Stomach smooth muscle (tissue), 2 donors: ENCODE measurements around the gene STIM1.

Source experiments
- H3K27ac ChIP-seq: one replicate; pipeline ENCODE4 v1.7.0; 2013; ENCODE audit warnings: mild to moderate bottlenecking, low read length, inconsistent platforms
- H3K27me3 ChIP-seq, 2 donors: one replicate each; pipeline ENCODE4 v1.7.0; 2013; ENCODE audit warnings: low read length in 2 of 2; ENCODE audit not compliant: insufficient read depth in 2 of 2, control insufficient read depth in 1 of 2
- H3K36me3 ChIP-seq, 2 donors: one replicate each; pipeline ENCODE4 v1.7.0; 2013; ENCODE audit warnings: low read length in 2 of 2; ENCODE audit not compliant: control insufficient read depth in 2 of 2, insufficient read depth in 2 of 2
- H3K4me1 ChIP-seq: one replicate; pipeline ENCODE4 v1.7.0; 2013; ENCODE audit warnings: low read length; ENCODE audit not compliant: control insufficient read depth, insufficient read depth
- H3K4me3 ChIP-seq, 2 donors: one replicate each; pipeline ENCODE4 v1.7.0; 2013; ENCODE audit warnings: low read length in 2 of 2
- H3K9ac ChIP-seq, 2 donors: one replicate each; pipeline ENCODE4 v1.7.0; 2013; ENCODE audit warnings: low read length in 2 of 2, mild to moderate bottlenecking in 1 of 2
- H3K9me3 ChIP-seq, 2 donors: one replicate each; pipeline ENCODE4 v1.7.0; 2013; ENCODE audit warnings: low read length in 2 of 2; ENCODE audit not compliant: control insufficient read depth in 2 of 2
- donor health status: healthy.
- donor health status: Pancreatic carcinoma.

The STIM1 gene

DNA sequence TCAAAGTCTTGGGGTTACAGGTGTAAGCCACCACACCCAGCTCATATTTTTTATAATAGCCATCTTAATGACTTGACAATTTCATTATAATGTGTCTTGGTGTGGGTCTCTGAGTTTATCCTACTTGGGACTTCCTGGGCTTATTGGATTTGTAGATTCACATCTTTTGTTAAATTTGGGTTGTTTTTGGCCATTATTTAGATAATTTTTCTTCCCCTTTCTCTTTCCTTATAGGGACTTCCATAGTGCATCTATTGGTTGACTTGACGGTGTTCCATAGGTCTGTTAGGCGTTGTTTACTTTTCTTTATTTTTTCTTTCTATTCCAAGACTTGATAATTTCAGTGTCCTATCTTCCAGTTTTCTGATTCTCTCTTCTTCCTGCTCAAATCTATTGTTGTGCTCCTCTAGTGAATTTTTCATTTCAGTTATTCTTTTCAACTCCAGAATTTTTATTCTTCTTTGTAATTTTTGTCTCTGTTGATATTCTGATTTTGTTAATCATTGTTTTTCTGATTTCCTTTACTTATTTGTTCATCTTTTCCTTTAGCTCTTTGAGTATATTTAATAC lies 284.7 kb downstream of the STIM1 start:
- Histone ChIP-seq H3K4me1 (no peaks in the 10 kb centered on the region), H3K36me3 (peaks cover 11 to 24% of the 10 kb centered on the region in 2 donors), H3K9me3 (peaks cover 0 to 6% of the 10 kb centered on the region in 2 donors), H3K27ac (no peak overlapping the region), H3K9ac (no peak overlapping the region), H3K4me3 (no peak overlapping the region), H3K27me3 (no peaks in the 10 kb centered on the region)
